Naive B cell (primary cell): ENCODE measurements around the gene SCIN. TPM values are rescaled to one million over a fixed set of nuclear protein-coding genes. Genes with fewer than 3 reads are reported as not detected.

ENCODE experiments used
- ATAC-seq, 2 donors: fragments of 150-1000 bp; cut with Tn5 transposase; 2 replicates each; pipeline ENCODE4 v1.10.0; 2021; ENCODE audit warnings: low read depth in 2 of 2, mild to moderate bottlenecking in 2 of 2, moderate library complexity in 2 of 2
- DNase-seq: peaks from one replicate; pipeline ENCODE4 v3.0.0; 2022
- H3K27ac Mint-ChIP-seq, 6 donors: one replicate each; pipeline ENCODE4 v1.8.0; 2020 to 2022; ENCODE audit warnings: mild to moderate bottlenecking in 6 of 6, mixed read lengths in 6 of 6, moderate library complexity in 5 of 6, inconsistent platforms in 2 of 6
- H3K27me3 Mint-ChIP-seq, 3 donors: one replicate each; pipeline ENCODE4 v1.8.0; 2021 to 2022; ENCODE audit warnings: mixed read lengths in 3 of 3, mild to moderate bottlenecking in 1 of 3
- H3K36me3 Mint-ChIP-seq, 2 donors: one replicate each; pipeline ENCODE4 v1.8.0; 2020 to 2022; ENCODE audit warnings: mixed read lengths in 2 of 2, inconsistent platforms in 1 of 2, mild to moderate bottlenecking in 1 of 2
- H3K4me1 Mint-ChIP-seq, 3 donors: one replicate each; pipeline ENCODE4 v1.8.0; 2020 to 2022; ENCODE audit warnings: mixed read lengths in 3 of 3, inconsistent platforms in 1 of 3, mild to moderate bottlenecking in 1 of 3, moderate library complexity in 1 of 3
- H3K4me3 Mint-ChIP-seq, 8 donors: one replicate each; pipeline ENCODE4 v1.8.0; 2020 to 2022; ENCODE audit warnings: mild to moderate bottlenecking in 8 of 8, mixed read lengths in 8 of 8, moderate library complexity in 8 of 8, inconsistent platforms in 2 of 8
- H3K9me3 Mint-ChIP-seq, 7 donors: one replicate each; pipeline ENCODE4 v1.8.0; 2020 to 2022; ENCODE audit warnings: mixed read lengths in 7 of 7, mild to moderate bottlenecking in 5 of 7, inconsistent platforms in 2 of 7, moderate library complexity in 1 of 7
- polyA plus RNA-seq, 6 donors: library from polyadenylated mRNA; unstranded; fragments of 300-500 nt; fragmentation: Illumina TruSeq; gene quantifications; one replicate each; pipeline ENCODE4 v1.2.3, GENCODE V29; 2021; ENCODE audit warnings: low read depth in 6 of 6

SCIN gene
- polyA plus RNA-seq, 6 donors from 2014 or later: 0.11 to 0.48 (median 0.33) TPM; not detected in 3

GRCh38 chr7:12573885-12574284 is 3.4 kb downstream of the SCIN start:
- ATAC-seq (no peak), DNase-seq (no peak)
- Mint-ChIP-seq H3K4me1 (peaks cover 12 to 26% (median 20%) of the 10 kb centered on the region in 3 donors), H3K27ac (no peak overlapping the region), H3K36me3 (no peaks in the 10 kb centered on the region), H3K4me3 (no peak overlapping the region), H3K27me3 (peaks cover 33 to 43% (median 34%) of the 10 kb centered on the region in 3 donors), H3K9me3 (no peaks in the 10 kb centered on the region)

GRCh38 chr7:12578930-12579640 is 8.6 kb downstream of the SCIN start:
- ATAC-seq (no peak), DNase-seq (no peak)
- Mint-ChIP-seq H3K4me1 (no peaks in the 10 kb centered on the region), H3K4me3 (no peak overlapping the region), H3K36me3 (no peaks in the 10 kb centered on the region), H3K9me3 (no peaks in the 10 kb centered on the region), H3K27me3 (peaks cover 3 to 15% (median 13%) of the 10 kb centered on the region in 3 donors), H3K27ac (no peak overlapping the region)

- H3K4me1 Mint-ChIP-seq: peaks cover 6 to 11% (median 10%) of the 10 kb centered on the region in 3 donors
- H3K9me3 Mint-ChIP-seq: no peaks in the 10 kb centered on the region
- DNase-seq (no peak), ATAC-seq (no peak)
- H3K27me3 Mint-ChIP-seq: peaks cover 8 to 15% (median 13%) of the 10 kb centered on the region in 3 donors
- H3K36me3 Mint-ChIP-seq: no peaks in the 10 kb centered on the region
- H3K27ac Mint-ChIP-seq: no peak overlapping the region
- no peak overlapping the region for H3K4me3 Mint-ChIP-seq
Observed at GRCh38 chr7:12581897-12582296, 11.4 kb downstream of the SCIN start.

- Mint-ChIP-seq H3K4me1 (peaks cover 6 to 11% (median 10%) of the 10 kb centered on the region in 3 donors), H3K27me3 (peaks cover 8 to 15% (median 13%) of the 10 kb centered on the region in 3 donors)
- no peak for ATAC-seq
Observed at GRCh38 chr7:12582362-12582761, 11.8 kb downstream of the SCIN start.

GRCh38 chr7:12583176-12583575 is 12.7 kb downstream of the SCIN start:
- peak overlapping the region in 1 of 6 donors; percentile 17 for H3K27ac Mint-ChIP-seq
- no peak overlapping the region for H3K4me3 Mint-ChIP-seq
- peaks cover 6 to 11% (median 10%) of the 10 kb centered on the region in 3 donors for H3K4me1 Mint-ChIP-seq
- H3K36me3 Mint-ChIP-seq: no peaks in the 10 kb centered on the region
- DNase-seq (no peak), ATAC-seq (no peak)
- peaks cover 9 to 20% (median 13%) of the 10 kb centered on the region in 3 donors for H3K27me3 Mint-ChIP-seq
- peaks cover 0 to 1% (median 0%) of the 10 kb centered on the region in 7 donors for H3K9me3 Mint-ChIP-seq

More at GRCh38 chr7:12582362-12582761, 11.8 kb downstream of the SCIN start:
- DNase-seq: no peak
- no peak overlapping the region for H3K27ac Mint-ChIP-seq
- H3K9me3 Mint-ChIP-seq: no peaks in the 10 kb centered on the region
- no peaks in the 10 kb centered on the region for H3K36me3 Mint-ChIP-seq
- H3K4me3 Mint-ChIP-seq: no peak overlapping the region

- no peak overlapping the region for H3K4me3 Mint-ChIP-seq
- peaks cover 0 to 2% (median 0%) of the 10 kb centered on the region in 7 donors for H3K9me3 Mint-ChIP-seq
- peaks cover 6 to 11% (median 10%) of the 10 kb centered on the region in 3 donors for H3K4me1 Mint-ChIP-seq
- peaks cover 10 to 23% (median 10%) of the 10 kb centered on the region in 3 donors for H3K27me3 Mint-ChIP-seq
- no peak overlapping the region for H3K27ac Mint-ChIP-seq
- ATAC-seq: no peak
- no peaks in the 10 kb centered on the region for H3K36me3 Mint-ChIP-seq
- DNase-seq: no peak
Observed at GRCh38 chr7:12583922-12584321, 13.4 kb downstream of the SCIN start.

- DNase-seq: peak; percentile 1
- peak; percentile 57 to 58 for ATAC-seq
- Mint-ChIP-seq H3K36me3 (no peaks in the 10 kb centered on the region), H3K9me3 (peaks cover 0 to 2% (median 0%) of the 10 kb centered on the region in 7 donors), H3K4me1 (peaks cover 6 to 11% (median 10%) of the 10 kb centered on the region in 3 donors), H3K27me3 (peaks cover 8 to 23% (median 10%) of the 10 kb centered on the region in 3 donors), H3K27ac (peak overlapping the region in 3 of 6 donors; percentile 1 to 8 (median 2)), H3K4me3 (peak overlapping the region in 1 of 8 donors; percentile 6)
Observed at GRCh38 chr7:12584930-12585329, 14.4 kb downstream of the SCIN start.

GRCh38 chr7:12586271-12586670 is 15.8 kb downstream of the SCIN start:
- Mint-ChIP-seq H3K9me3 (peaks cover 0 to 2% (median 0%) of the 10 kb centered on the region in 7 donors), H3K4me1 (peaks cover 6 to 11% (median 10%) of the 10 kb centered on the region in 3 donors), H3K27me3 (peaks cover 0 to 16% (median 10%) of the 10 kb centered on the region in 3 donors), H3K4me3 (peak overlapping the region in 1 of 8 donors; percentile 2), H3K36me3 (no peaks in the 10 kb centered on the region), H3K27ac (no peak overlapping the region)
- ATAC-seq (no peak), DNase-seq (no peak)

- Mint-ChIP-seq H3K27ac (peak overlapping the region in 1 of 6 donors; percentile 75), H3K4me1 (peaks cover 6 to 11% (median 10%) of the 10 kb centered on the region in 3 donors), H3K9me3 (peaks cover 0 to 2% (median 0%) of the 10 kb centered on the region in 7 donors), H3K27me3 (peaks cover 0 to 10% (median 8%) of the 10 kb centered on the region in 3 donors), H3K36me3 (no peaks in the 10 kb centered on the region), H3K4me3 (no peak overlapping the region)
- ATAC-seq: no peak
- DNase-seq: no peak
Observed at GRCh38 chr7:12588259-12588904, 17.9 kb downstream of the SCIN start.

- no peak overlapping the region for H3K4me3 Mint-ChIP-seq
- no peak for ATAC-seq
- H3K4me1 Mint-ChIP-seq: peaks cover 0 to 2% (median under 1%) of the 10 kb centered on the region in 3 donors
- peaks cover 0 to 17% (median 5%) of the 10 kb centered on the region in 3 donors for H3K27me3 Mint-ChIP-seq
- peaks cover 0 to 6% (median 2%) of the 10 kb centered on the region in 7 donors for H3K9me3 Mint-ChIP-seq
- DNase-seq: no peak
- H3K27ac Mint-ChIP-seq: no peak overlapping the region
- no peaks in the 10 kb centered on the region for H3K36me3 Mint-ChIP-seq
Observed at GRCh38 chr7:12590559-12590958, 20.0 kb downstream of the SCIN start.

GRCh38 chr7:12594122-12594897 is 23.8 kb downstream of the SCIN start:
- no peak for DNase-seq
- no peaks in the 10 kb centered on the region for H3K36me3 Mint-ChIP-seq
- no peak overlapping the region for H3K4me3 Mint-ChIP-seq
- H3K27me3 Mint-ChIP-seq: peaks cover 0 to 10% (median under 1%) of the 10 kb centered on the region in 3 donors
- H3K4me1 Mint-ChIP-seq: no peaks in the 10 kb centered on the region
- H3K9me3 Mint-ChIP-seq: peaks cover 0 to 6% (median 0%) of the 10 kb centered on the region in 7 donors
- ATAC-seq: no peak
- peak overlapping the region in 1 of 6 donors; percentile 49 for H3K27ac Mint-ChIP-seq

- Mint-ChIP-seq H3K9me3 (peaks cover 0 to 6% (median 1%) of the 10 kb centered on the region in 7 donors), H3K4me3 (no peak overlapping the region), H3K4me1 (no peaks in the 10 kb centered on the region), H3K36me3 (no peaks in the 10 kb centered on the region), H3K27me3 (peaks cover 0 to 17% (median 8%) of the 10 kb centered on the region in 3 donors), H3K27ac (no peak overlapping the region)
- DNase-seq: no peak
- ATAC-seq: no peak
Observed at GRCh38 chr7:12595148-12595547, 24.6 kb downstream of the SCIN start.

GRCh38 chr7:12596225-12596790 is 25.8 kb downstream of the SCIN start:
- ATAC-seq (no peak), DNase-seq (no peak)
- Mint-ChIP-seq H3K4me1 (no peaks in the 10 kb centered on the region), H3K36me3 (no peaks in the 10 kb centered on the region), H3K27ac (no peak overlapping the region), H3K27me3 (peaks cover 0 to 17% (median 8%) of the 10 kb centered on the region in 3 donors), H3K4me3 (no peak overlapping the region), H3K9me3 (peaks cover 0 to 8% (median 6%) of the 10 kb centered on the region in 7 donors)
